Epithelial cell of prostate (primary cell): ENCODE measurements around the gene RPL7L1.

Experiments used
- DNase-seq: peaks from one replicate; pipeline ENCODE4 v3.0.0-alpha.2; 2011; ENCODE audit warnings: low read depth, low spot score
- H3K27ac ChIP-seq: fragments of 450-650 bp; 2 replicates; pipeline ENCODE4 v1.5.1; 2017; ENCODE audit warnings: mild to moderate bottlenecking

RPL7L1 gene

DNA sequence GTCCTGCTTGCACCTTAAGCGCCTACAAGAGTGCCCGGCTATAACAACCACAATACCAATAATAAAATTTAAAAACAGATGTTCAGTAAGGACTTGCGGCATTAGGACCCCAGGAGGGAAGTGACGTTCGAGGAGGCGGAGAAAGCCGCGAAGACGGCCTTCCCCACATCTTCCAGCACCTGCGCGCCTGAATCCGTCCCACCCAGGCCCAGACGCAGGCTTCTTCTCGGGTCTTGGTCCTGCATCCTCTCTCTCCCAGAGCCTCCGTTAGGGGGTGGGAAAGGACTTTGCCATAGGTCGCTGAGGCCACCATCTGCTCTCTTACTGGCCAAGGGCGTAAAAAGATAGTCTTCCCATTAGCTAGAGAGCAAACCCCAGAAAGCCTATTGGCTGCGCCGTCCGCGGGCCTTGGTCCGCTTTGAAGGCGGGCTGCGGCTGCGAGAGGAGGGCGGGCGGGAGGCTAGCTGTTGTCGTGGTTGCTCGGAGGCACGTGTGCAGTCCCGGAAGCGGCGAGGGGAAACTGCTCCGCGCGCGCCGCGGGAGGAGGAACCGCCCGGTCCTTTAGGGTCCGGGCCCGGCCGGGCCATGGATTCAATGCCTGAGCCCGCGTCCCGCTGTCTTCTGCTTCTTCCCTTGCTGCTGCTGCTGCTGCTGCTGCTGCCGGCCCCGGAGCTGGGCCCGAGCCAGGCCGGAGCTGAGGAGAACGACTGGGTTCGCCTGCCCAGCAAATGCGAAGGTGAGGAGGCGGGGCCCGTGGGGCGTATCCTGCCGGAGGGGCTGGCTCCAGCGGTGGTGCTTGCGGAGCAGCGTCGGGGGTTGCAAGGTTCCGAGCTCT, 49.8 kb downstream of the RPL7L1 start, which contains the start of gene CNPY3:
Gene CNPY3, plus strand, starts transcription at position 495 of the 835 bp plus-strand sequence. Its CDS starts 91 bp downstream, at position 586.
- DNase-seq = peak; percentile 88
- H3K27ac ChIP-seq = peak within 1 kb of the TSS; percentile 90

DNA sequence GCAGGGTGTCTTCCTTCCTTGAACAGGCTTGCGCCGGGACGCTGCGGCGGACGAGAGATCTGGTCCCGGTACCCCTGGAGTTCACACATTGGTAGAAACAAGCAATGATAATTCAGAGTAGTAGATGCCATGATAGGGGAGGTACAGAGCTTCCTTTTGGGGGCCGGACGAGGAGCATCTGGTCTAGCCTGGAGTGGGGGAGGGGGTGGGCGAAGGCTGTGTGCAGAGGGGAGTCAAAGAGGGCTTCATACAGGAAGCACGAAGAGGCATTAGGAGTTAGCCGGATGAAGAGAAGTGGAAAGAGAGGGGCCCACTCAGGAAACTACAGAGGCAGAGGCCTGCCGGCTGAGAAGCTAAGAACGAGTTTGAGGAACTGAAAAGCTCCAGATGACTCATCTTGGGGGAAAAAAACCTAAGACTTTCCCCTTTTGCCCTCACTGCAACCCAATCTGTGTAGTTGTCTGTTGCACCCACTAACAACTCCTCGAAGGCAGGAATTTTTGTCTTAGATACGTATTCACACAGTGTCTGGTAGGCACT, 50.5 kb downstream of the RPL7L1 start:
- no peak for DNase-seq
- peak overlapping the region; percentile 90 for H3K27ac ChIP-seq

DNA sequence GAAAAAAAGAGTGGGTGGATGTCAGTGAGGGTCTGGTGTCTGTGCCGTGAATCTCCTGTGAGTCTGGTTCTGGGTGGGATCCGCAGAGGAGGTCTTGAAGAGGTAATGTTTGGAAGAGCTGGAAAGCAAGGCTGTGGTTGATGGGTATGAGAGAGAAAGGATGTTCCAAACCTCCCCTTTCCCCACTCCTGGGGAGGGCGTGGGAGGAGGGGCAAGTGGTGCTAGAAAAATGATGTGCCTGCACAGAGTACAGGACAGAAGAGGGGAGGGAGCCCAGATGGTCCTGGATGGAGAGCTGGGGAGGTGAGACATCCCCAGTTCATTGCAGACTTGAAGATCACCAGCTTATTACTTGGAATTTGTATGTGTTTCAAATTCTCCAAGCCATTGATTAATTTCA, 53.0 kb downstream of the RPL7L1 start:
- no peak for DNase-seq
- no peak overlapping the region for H3K27ac ChIP-seq

DNA sequence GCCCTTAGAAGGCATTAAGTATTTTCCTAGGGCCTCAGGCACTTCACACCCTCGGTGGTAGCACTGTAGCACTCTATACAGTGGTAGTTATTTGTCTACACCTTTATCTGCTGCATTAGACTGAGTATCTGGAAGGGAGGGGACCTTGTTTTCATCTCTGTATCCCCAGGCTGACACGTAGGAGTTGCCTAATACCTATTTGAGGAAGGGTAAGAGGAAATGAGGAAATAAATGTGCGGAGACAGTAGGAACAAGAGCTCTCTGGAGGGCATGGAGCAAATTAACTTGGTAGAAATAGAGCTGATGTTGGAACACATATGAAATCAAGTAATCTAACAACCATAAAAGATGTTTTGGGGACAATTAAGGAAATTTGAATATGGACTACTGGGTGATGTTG, 53.8 kb downstream of the RPL7L1 start:
- no peak overlapping the region for H3K27ac ChIP-seq
- no peak for DNase-seq

DNA sequence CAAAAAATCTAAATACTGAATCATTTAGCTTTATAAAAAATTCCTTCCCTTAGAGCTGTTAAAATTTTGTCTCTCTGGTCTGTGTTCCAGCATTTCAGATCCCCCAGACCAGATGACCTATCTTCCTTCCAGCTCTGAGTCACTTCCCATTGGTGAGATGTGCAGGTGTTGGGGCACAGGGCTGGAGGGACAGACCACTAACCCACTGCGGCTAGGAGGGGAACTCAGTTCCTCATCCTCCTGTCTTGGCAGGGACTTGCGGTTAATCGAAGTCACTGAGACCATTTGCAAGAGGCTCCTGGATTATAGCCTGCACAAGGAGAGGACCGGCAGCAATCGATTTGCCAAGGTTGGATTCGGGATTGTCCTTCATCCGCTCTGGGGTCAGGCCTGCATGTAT, 55.9 kb downstream of the RPL7L1 start:
- DNase-seq = no peak
- no peak overlapping the region for H3K27ac ChIP-seq

DNA sequence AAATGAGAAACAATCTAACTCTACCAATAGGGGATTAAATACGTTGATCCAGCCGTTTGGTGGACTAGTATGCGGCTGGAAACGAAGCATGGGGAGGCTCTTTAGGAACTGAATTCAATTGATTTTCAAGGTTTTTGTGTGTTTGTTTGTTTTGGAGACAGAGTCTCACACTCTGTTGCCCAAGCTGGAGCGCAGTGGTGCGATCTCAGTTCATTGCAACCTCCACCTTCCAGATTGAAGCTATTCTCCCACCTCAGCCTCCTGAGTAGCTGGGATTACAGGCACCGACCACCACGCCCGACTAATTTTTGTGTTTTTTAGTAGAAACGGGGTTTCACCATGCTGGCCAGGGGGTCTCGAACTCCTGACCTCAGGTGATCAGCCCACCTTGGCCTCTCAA, 57.0 kb downstream of the RPL7L1 start:
- DNase-seq = no peak
- no peak overlapping the region for H3K27ac ChIP-seq

DNA sequence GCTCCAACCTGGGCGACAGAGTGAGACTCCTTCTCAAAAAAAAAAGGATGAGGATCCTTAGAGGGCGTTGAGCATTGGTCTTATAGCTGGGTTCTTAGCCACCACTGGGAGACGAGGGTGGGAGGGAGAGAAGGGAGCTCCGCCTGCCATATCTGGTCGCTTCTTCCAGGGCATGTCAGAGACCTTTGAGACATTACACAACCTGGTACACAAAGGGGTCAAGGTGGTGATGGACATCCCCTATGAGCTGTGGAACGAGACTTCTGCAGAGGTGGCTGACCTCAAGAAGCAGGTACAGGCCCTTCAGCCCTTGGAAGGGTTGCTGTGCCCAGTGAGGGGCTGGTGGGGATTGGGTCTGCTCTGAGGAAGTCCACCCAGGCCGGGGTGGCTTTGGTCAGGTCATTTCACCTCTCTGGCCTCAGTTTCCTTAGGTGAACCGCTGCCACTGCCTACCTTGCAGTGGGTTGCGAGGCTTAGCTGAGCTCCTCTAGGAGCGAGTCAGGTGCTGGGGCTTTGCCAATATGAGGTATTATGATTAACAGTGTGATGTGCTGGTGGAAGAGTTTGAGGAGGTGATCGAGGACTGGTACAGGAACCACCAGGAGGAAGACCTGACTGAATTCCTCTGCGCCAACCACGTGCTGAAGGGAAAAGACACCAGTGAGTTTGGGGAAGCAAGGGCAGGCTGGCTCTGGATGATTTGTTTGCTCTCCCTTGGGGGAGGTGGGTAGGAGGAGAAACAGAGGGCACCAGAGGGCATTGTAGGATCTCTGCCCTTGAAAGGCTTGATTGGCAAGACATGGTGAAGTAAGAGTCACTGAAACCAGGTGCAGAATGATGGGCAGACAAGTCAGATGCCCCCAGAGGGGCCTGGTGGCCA, 58.4 kb downstream of the RPL7L1 start:
- DNase-seq = no peak
- no peak overlapping the region for H3K27ac ChIP-seq

DNA sequence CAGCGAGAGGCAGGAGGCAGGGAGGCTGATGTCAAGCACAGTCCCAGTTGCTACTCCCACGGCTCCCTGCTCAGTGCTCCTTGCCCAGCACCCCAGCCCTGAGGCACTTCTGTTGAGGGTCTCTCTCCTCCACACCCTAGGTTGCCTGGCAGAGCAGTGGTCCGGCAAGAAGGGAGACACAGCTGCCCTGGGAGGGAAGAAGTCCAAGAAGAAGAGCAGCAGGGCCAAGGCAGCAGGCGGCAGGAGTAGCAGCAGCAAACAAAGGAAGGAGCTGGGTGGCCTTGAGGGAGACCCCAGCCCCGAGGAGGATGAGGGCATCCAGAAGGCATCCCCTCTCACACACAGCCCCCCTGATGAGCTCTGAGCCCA, 59.0 kb downstream of the RPL7L1 start:
- DNase-seq = no peak
- no peak overlapping the region for H3K27ac ChIP-seq

DNA sequence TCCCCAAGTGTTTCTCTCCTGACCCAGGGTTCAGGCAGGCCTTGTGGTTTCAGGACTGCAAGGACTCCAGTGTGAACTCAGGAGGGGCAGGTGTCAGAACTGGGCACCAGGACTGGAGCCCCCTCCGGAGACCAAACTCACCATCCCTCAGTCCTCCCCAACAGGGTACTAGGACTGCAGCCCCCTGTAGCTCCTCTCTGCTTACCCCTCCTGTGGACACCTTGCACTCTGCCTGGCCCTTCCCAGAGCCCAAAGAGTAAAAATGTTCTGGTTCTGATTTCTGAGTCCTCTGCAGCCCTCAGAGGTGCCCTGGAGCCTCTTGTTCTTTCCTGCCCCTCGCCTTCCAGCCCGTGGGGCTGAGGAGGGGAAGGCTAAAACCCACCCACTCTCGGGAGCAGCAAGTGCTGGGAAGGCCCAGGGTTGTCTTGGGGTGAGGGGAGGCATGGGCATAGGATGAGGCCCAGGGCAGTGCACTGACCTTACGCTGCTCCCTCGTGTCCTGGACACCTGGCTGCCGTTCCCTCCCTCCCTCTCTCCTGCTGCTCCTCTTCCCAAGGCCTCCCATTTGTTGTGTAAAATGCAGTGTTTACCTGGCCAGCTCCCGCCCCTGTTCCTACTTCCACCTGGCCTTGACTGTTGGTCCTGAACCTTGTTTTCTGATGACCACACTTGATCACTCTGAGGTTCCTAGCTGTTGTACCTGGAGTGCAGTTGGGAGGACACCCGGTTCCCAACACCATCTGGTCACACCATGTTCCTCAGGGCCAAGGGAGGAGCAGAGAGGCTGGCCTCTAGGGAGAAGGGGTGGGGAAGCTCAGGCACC, 59.8 kb downstream of the RPL7L1 start:
- no peak overlapping the region for H3K27ac ChIP-seq
- DNase-seq = no peak
